GM21390 (cell line): Measurements from ENCODE around the gene SLIT3.
"Not testable (repeated sequence)": the region's sequence is repeated elsewhere in the genome, so short reads cannot be mapped to it uniquely, and the experiment has no call there.

ENCODE experiments used
- ATAC-seq: cut with Tn5 transposase; IDR thresholded peaks from one replicate; pipeline ENCODE4 v1.9.1; 2021; ENCODE audit not compliant: unreplicated experiment

Gene SLIT3

GRCh38 chr5:169115461-169116124, 185.3 kb downstream of the SLIT3 start:
- no peak for ATAC-seq

- no peak for ATAC-seq
These were observed 186.4 kb downstream of the SLIT3 start for GRCh38 chr5:169114466-169115065.

GRCh38 chr5:169112016-169112415, 188.9 kb downstream of the SLIT3 start:
- ATAC-seq, result no peak

GRCh38 chr5:169106911-169107706, 193.8 kb downstream of the SLIT3 start:
- no peak for ATAC-seq

- ATAC-seq, result not testable (repeated sequence)
These were observed 195.4 kb downstream of the SLIT3 start for GRCh38 chr5:169105582-169105981.

- no peak for ATAC-seq
These were observed 195.9 kb downstream of the SLIT3 start for GRCh38 chr5:169104937-169105494.

DNA sequence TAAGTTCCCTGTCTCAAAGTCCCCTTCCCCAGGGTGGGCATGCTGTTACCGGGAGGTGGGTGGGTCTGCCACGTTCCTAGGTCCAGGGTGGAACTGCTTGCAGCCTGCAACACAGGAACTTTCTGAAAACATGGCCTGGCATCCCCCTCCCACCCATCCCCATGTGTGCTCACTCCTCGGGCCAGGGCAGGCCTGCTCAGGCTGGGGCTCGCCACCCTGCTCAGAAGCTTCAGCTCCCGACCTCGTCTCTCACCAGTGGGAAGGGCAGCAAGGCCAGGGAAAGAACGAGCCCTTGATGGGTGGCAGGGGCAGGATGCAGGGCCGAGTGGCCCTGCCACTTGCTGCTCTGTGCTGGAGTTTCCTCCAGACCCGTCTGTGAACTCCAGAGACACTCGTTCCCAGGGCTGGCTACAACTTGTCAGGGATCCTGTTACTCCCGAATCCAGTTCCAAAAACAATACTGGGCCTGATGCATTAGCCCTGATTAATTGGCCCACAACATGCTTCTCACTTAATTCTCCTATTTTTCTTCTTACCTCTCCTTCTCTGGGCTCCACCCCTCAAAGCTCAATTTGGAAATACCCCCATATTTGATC, 197.3 kb downstream of the SLIT3 start:
- no peak for ATAC-seq

DNA sequence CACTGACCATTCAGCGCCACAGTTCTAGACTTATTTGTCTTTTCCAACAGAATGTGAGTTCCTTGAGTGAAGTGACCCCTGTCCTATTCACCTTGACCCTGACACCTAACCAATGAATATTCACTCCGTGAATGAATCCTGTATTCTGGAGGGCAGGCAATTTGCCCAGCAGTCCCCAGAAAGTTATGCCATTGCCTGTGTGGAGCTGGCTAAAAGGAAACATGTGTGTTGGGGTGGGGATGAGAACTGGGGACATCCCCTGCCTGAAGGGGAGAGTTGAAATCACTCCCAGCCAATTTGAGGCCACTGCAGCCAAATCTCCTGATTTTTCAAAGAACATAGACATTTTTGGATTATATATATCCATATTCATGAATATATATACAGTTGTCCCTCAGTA, 199.0 kb downstream of the SLIT3 start:
- no peak for ATAC-seq

DNA sequence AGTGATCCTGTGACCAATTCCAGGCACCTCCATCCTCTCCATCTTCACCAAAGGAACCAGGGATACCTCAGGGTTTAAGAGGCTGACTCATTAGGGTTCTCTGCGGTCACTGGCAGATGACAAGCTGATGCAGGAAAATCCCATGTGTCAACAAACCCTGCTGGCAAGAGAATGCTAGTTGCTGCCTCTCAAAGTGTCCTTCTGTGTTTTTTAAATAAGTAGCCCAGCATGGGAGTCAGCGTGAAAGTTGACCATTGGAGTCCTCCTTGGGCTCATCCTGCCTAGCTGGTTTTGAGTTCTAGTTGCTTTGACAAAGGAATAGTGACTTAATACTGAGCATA, 200.2 kb downstream of the SLIT3 start:
- ATAC-seq, result no peak

GRCh38 chr5:169099801-169100734, 200.9 kb downstream of the SLIT3 start:
- no peak for ATAC-seq

DNA sequence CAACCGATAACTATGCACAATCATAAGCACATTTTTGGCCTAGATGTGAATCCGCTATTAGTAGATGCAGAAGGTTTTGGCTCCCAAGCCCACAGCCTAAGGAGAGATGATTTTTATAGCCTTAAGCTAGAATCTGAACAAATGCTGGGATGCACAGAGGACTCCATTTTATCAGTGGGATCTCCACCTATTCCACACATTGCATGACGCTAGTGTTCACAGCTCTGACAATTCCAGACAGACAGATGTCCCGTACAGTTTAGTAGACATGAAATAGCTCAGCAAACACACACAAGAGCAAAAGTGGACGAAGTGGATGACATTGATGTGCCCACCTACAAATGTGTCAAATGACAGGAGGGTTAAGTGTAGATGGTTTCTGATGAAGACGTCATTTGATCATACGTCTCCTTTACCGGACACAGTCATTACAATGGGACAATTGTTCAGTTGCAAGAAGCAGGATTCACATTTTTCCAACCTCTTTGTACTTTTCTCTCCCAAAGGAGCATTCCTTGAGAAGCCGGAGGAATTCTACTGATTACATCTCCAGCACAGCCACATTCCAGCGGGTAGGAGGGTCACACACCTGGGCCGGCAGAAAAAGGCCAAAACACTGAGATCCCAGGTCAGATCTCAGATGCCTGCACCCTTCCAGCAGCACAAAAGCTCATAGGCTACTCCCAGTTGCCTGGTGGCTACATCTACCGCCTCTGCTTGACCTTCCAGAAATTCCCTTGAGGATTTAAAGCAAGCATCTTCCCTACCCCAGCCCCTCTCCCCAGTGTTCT, 202.4 kb downstream of the SLIT3 start:
- ATAC-seq, result no peak

DNA sequence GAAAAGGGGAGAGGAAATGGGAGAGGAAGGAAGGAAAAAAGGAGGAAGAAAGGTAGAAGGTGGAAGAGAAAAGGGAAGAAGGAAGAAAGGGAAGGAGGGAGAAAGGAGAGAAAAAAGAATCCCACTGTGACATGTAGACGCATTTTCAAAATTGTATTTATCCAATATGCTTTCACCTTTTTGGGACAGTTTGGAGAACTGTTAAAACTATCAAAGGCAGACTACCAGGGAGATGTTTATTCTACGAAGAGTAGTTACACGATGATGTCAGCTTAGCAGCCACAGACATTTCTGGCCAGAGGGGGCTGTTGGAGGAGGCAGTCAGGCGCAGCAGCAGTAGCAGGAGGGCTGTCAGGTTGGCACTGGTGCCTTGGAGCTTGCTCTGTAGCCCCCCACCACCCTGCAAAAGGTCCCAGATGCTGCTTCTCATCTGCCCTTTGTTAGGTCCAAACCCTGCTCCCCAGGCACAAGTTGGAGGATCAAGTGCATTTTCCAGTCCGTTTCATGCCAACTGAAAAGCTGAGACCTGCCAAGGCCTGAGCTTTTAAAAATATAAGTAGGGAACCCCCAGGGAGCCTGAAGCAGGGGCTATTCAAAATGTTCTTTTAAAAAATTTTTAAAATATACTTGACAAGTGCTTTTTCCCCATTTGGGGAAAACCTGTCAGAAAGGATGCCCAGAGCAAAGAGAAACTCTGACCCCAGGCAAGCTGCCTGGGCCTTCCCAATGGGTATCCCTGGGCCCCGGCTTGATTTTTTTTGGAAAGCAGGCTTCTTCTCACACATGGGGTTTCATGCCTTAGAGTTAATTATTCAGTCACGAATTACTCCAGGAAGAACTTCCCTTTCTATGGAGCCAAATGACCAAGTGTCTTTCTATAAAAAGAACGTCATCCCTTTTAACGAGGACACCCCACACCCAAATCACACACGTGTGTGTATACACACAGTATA, 203.3 kb downstream of the SLIT3 start:
- no peak for ATAC-seq

- ATAC-seq, result no peak
These were observed 205.0 kb downstream of the SLIT3 start for GRCh38 chr5:169095976-169096375.

DNA sequence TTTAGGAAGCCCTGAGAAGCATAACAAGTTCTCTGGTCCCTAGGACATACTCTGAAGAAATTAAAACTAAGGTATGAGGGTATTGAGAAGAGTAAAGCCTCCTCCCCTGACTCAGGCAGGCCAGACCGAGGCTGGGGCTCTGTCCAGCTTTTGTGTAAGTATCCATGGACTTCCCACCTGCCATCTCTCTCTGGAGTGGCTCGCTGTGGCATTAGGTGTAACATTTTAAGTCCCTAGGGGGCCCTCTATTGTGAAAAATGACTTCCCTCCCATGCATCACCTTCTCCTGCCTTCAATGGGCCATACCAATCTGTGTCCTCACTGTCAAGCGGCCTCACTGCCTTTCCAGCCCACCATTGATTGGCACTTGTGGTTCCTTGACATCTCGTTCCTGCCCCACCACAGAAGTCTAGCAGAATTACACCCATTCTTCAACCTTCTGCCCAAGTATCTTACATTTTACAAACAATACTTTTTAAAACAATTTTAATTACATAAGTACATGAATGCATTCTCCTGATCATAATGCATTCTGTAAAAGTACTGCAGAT, 205.5 kb downstream of the SLIT3 start:
- ATAC-seq, result no peak

GRCh38 chr5:169094586-169095409, 206.1 kb downstream of the SLIT3 start:
- no peak for ATAC-seq

- ATAC-seq, result no peak
These were observed 209.5 kb downstream of the SLIT3 start for GRCh38 chr5:169091396-169091980.

DNA sequence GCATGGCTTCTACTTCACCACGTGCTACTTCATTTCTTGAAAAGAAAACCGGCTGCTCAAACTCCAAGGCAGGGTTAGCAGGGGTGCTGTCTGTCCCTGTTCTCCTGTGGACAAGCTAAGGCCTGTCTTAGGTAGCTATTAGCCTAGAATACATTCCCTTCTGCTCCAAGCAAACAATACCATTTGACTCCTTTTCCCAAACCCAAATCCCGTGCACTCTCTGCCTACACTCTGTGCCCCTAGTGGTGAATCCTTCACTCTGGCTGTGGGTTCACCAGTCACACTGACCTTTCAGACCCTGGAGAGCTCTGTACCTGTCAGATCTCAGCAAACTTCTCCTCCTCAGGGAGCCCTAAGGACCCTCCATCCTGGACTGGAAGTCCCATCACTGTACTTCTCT, 211.6 kb downstream of the SLIT3 start:
- no peak for ATAC-seq
